ENCODE data around the gene MAPK10. TPM values are rescaled to one million over a fixed set of nuclear protein-coding genes. Genes with fewer than 3 reads are reported as not detected.

MAPK10 gene
- total and polyA plus RNA-seq, 9 of the 15 experiments (the other 6 are each of a cell fraction or from before 2014, with no cell fraction given): 0.10 to 0.53 (median 0.18) TPM; not detected in 4

DNA sequence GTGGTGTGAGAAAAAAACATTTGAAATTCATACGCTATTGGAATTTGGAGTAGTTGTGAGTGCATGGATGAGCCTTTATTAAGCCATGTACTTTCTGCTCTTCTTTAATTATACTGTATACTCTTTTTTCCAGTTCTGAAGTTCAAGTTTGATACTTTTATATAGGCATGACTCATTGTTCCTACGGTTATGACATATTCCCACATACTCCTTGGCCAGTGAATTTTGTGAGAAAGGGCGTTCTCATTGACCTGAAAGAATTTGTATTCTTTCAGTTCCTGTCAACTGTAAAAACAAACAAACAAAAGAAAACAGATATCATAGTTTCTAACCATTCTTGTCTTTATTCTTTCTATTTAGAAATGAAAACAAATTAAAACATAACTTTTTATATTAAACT lies 407.3 kb downstream of the MAPK10 start:
- Histone ChIP-seq H3K36me3 (ENCODE audit: control insufficient read depth, insufficient read depth, low read length) (no peaks in the 10 kb centered on the region), H3K9me1 (ENCODE audit: control insufficient read depth, insufficient read depth, low read length) (no peaks in the 10 kb centered on the region), H3K4me2 (ENCODE audit: insufficient read depth, low read length) (no peak overlapping the region), H3K27ac (ENCODE audit: extremely low read depth, low read depth, low read length) (no peak overlapping the region), H3K9me3 (replicated peaks; ENCODE audit: control insufficient read depth, insufficient read depth, low read depth, low read length) (no peaks in the 10 kb centered on the region), H2AFZ (ENCODE audit: low read depth, low read length) (no peak overlapping the region), H4K20me1 (replicated peaks; ENCODE audit: control insufficient read depth, insufficient read depth, low read length) (no peaks in the 10 kb centered on the region), H3K9ac (ENCODE audit: insufficient read depth in 1 of 2, low read depth in 2 of 2, low read length in 2 of 2) (no peak overlapping the region), H3K4me3 (no peak overlapping the region), H3K4me1 (replicated peaks in 1 of 2; ENCODE audit: control insufficient read depth in 2 of 2, insufficient read depth in 2 of 2, low read length in 2 of 2) (peaks cover 3 to 6% of the 10 kb centered on the region in 2 experiments; a peak in 1 of 5 replicates), H3K79me2 (ENCODE audit: control insufficient read depth, insufficient read depth, low read length) (no peaks in the 10 kb centered on the region), H3K27me3 (ENCODE audit: control insufficient read depth in 2 of 2, insufficient read depth in 2 of 2, low read length in 2 of 2) (no peaks in the 10 kb centered on the region)
- in situ Hi-C loops (cut with MboI): no loop called here
- no TSS peak for BruUV-seq (replicated peaks)
- DNase-seq (ENCODE audit: extremely low read depth in 1 of 4, low spot score in 3 of 4): no peak
- 59% methylated on average over 3 of the region's 3 CpGs for WGBS (ENCODE audit: insufficient coverage, low coverage, missing lambda C conversion rate)
- ChIA-PET POLR2A (no interaction called here), CTCF (ENCODE audit: low intra/inter-chr PET ratio) (no interaction called here)
- ATAC-seq: no peak
- FAIRE-seq: no peak
- TF ChIP-seq, protein P1, sequence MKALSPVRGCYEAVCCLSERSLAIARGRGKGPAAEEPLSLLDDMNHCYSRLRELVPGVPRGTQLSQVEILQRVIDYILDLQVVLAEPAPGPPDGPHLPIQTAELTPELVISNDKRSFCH (CRISPR knock-in tag; IDR thresholded peaks at IDR 0.05): no peak
- TF ChIP-seq, protein P1 (tag; IDR thresholded peaks at IDR 0.05): no peak
- TF ChIP-seq, protein P2, sequence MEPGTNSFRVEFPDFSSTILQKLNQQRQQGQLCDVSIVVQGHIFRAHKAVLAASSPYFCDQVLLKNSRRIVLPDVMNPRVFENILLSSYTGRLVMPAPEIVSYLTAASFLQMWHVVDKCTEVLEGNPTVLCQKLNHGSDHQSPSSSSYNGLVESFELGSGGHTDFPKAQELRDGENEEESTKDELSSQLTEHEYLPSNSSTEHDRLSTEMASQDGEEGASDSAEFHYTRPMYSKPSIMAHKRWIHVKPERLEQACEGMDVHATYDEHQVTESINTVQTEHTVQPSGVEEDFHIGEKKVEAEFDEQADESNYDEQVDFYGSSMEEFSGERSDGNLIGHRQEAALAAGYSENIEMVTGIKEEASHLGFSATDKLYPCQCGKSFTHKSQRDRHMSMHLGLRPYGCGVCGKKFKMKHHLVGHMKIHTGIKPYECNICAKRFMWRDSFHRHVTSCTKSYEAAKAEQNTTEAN (CRISPR knock-in tag; IDR thresholded peaks at IDR 0.05): no peak
- TF ChIP-seq YBX1 (IDR thresholded peaks at IDR 0.05): no peak
- intact Hi-C loops (cut with micrococcal nuclease): no loop called here

DNA sequence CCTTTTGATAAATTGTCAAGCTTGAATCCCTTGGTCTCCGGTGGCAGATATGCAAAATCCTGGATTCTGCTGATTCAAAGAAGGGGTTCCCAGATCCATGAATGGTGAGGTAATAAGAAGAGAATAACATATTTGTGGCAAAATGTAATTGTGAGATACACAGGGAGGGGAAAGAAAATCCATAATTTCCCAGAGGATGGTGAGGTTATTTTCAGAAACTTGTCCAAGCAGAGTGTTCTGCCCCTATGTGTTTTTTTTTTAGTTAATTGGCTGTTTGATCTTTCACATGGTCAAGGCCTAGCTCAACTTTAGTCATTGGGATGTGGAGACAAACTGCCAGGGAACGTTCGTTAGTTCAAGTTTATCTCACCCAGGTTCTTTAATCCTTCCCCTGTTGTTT lies 408.8 kb downstream of the MAPK10 start:
- no peak for FAIRE-seq
- 59% methylated on average over 3 of the region's 3 CpGs for WGBS (ENCODE audit: insufficient coverage, low coverage, missing lambda C conversion rate)
- no peak for TF ChIP-seq BHLHE40 (IDR thresholded peaks at IDR 0.05; ENCODE audit: low read length)
- TF ChIP-seq, protein P3, sequence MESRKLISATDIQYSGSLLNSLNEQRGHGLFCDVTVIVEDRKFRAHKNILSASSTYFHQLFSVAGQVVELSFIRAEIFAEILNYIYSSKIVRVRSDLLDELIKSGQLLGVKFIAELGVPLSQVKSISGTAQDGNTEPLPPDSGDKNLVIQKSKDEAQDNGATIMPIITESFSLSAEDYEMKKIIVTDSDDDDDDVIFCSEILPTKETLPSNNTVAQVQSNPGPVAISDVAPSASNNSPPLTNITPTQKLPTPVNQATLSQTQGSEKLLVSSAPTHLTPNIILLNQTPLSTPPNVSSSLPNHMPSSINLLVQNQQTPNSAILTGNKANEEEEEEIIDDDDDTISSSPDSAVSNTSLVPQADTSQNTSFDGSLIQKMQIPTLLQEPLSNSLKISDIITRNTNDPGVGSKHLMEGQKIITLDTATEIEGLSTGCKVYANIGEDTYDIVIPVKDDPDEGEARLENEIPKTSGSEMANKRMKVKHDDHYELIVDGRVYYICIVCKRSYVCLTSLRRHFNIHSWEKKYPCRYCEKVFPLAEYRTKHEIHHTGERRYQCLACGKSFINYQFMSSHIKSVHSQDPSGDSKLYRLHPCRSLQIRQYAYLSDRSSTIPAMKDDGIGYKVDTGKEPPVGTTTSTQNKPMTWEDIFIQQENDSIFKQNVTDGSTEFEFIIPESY (CRISPR knock-in tag; IDR thresholded peaks at IDR 0.05): no peak
- TF ChIP-seq, protein P4, sequence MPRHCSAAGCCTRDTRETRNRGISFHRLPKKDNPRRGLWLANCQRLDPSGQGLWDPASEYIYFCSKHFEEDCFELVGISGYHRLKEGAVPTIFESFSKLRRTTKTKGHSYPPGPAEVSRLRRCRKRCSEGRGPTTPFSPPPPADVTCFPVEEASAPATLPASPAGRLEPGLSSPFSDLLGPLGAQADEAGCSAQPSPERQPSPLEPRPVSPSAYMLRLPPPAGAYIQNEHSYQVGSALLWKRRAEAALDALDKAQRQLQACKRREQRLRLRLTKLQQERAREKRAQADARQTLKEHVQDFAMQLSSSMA (CRISPR knock-in tag; IDR thresholded peaks at IDR 0.05): no peak
- TF ChIP-seq, protein P5, sequence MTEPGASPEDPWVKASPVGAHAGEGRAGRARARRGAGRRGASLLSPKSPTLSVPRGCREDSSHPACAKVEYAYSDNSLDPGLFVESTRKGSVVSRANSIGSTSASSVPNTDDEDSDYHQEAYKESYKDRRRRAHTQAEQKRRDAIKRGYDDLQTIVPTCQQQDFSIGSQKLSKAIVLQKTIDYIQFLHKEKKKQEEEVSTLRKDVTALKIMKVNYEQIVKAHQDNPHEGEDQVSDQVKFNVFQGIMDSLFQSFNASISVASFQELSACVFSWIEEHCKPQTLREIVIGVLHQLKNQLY (CRISPR knock-in tag; conservative IDR thresholded peaks at IDR 0.05): no peak
- TF ChIP-seq, protein P6, sequence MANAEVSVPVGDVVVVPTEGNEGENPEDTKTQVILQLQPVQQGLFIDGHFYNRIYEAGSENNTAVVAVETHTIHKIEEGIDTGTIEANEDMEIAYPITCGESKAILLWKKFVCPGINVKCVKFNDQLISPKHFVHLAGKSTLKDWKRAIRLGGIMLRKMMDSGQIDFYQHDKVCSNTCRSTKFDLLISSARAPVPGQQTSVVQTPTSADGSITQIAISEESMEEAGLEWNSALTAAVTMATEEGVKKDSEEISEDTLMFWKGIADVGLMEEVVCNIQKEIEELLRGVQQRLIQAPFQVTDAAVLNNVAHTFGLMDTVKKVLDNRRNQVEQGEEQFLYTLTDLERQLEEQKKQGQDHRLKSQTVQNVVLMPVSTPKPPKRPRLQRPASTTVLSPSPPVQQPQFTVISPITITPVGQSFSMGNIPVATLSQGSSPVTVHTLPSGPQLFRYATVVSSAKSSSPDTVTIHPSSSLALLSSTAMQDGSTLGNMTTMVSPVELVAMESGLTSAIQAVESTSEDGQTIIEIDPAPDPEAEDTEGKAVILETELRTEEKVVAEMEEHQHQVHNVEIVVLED (CRISPR knock-in tag; IDR thresholded peaks at IDR 0.05): no peak

More for the DNA sequence above, 408.8 kb downstream of the MAPK10 start:
- no peak overlapping the region for H3K4me3 ChIP-seq
- H3K27me3 ChIP-seq (ENCODE audit: control insufficient read depth in 2 of 2, insufficient read depth in 2 of 2, low read length in 2 of 2): no peaks in the 10 kb centered on the region
- CTCF ChIA-PET (ENCODE audit: low intra/inter-chr PET ratio): no interaction called here
- H2AFZ ChIP-seq (ENCODE audit: low read depth, low read length): no peak overlapping the region
- POLR2A ChIA-PET: no interaction called here
- intact Hi-C loops (cut with micrococcal nuclease) (no loop called here), in situ Hi-C loops (cut with MboI) (no loop called here)
- H3K4me1 ChIP-seq (replicated peaks in 1 of 2; ENCODE audit: control insufficient read depth in 2 of 2, insufficient read depth in 2 of 2, low read length in 2 of 2): peaks cover 0 to 6% of the 10 kb centered on the region in 2 experiments; a peak in 1 of 5 replicates
- ATAC-seq (no peak), DNase-seq (ENCODE audit: extremely low read depth in 1 of 4, low spot score in 3 of 4) (no peak)
- no TSS peak for BruUV-seq (replicated peaks)
- H3K27ac ChIP-seq (ENCODE audit: extremely low read depth, low read depth, low read length): no peak overlapping the region
- H4K20me1 ChIP-seq (replicated peaks; ENCODE audit: control insufficient read depth, insufficient read depth, low read length): no peaks in the 10 kb centered on the region
- H3K36me3 ChIP-seq (ENCODE audit: control insufficient read depth, insufficient read depth, low read length): no peaks in the 10 kb centered on the region
- no peaks in the 10 kb centered on the region for H3K9me1 ChIP-seq (ENCODE audit: control insufficient read depth, insufficient read depth, low read length)
- H3K9ac ChIP-seq (ENCODE audit: insufficient read depth in 1 of 2, low read depth in 2 of 2, low read length in 2 of 2): no peak overlapping the region
- H3K4me2 ChIP-seq (ENCODE audit: insufficient read depth, low read length): no peak overlapping the region
- no peaks in the 10 kb centered on the region for H3K79me2 ChIP-seq (ENCODE audit: control insufficient read depth, insufficient read depth, low read length)
- no peaks in the 10 kb centered on the region for H3K9me3 ChIP-seq (replicated peaks; ENCODE audit: control insufficient read depth, insufficient read depth, low read depth, low read length)
